ENCODE data around the gene RPL19. TPM values are rescaled to one million over a fixed set of nuclear protein-coding genes. Genes with fewer than 3 reads are reported as not detected.

The RPL19 gene
- total RNA-seq, 1 donor from 2014 or later = 877 TPM

- peak within 1 kb of the TSS; percentile 4 for H3K27ac Mint-ChIP-seq (ENCODE audit: unreplicated experiment)
- H3K27me3 Mint-ChIP-seq (ENCODE audit: unreplicated experiment) = peaks cover 13% of the 10 kb centered on the region
- DNase-seq = no peak
- no peak for TF ChIP-seq CTCF (IDR thresholded peaks at IDR 0.05; ENCODE audit: partially characterized antibody, unreplicated experiment)
- H3K4me3 Mint-ChIP-seq (ENCODE audit: unreplicated experiment) = peak within 1 kb of the TSS; percentile 88
- peaks cover 8% of the 10 kb centered on the region for H3K4me1 Mint-ChIP-seq (ENCODE audit: low read depth, unreplicated experiment)
- H3K9me3 Mint-ChIP-seq (ENCODE audit: unreplicated experiment) = peaks cover 9% of the 10 kb centered on the region
- no peaks in the 10 kb centered on the region for H3K36me3 Mint-ChIP-seq (ENCODE audit: unreplicated experiment)
Observed at GRCh38 chr17:39225308-39225958, 25.4 kb downstream of the RPL19 start, which contains the start of gene STAC2. STAC2 (minus strand) TSS chr17:39225945; CDS start chr17:39225502, 443 bp downstream.

DNA sequence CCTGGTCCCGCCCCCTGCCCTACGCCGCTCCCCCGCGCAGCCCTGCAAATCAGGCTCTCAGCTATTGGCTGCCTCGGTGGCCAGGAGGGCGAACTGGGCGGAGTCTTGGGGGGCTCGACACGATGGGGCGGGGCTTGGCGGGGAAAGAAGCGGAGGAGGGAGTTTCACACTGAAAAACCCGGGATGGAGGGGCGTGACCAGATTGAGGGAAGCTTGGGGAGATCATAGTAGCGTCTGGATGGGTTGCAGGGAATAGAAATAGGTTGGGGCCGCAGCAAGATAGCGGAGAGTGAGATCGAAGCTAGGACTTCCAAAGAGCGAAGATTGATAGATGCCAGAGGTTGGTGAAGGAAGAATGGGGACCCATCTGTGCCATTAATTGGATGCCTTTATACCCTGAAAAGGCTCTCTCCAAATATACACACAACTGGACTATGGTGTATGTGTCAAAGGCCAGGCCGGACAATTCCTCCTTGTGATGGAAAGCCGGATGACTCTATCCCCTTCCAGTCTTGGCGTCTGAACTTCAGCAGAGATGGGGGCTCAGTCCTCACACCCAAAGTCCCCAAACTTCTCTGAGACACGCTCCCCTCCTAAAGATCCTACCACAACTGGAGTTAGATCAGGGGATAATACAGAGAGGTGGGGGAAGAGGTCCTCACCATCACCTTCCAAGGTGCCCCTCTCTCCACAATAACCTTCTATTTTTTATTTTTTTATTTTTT is 26.0 kb downstream of the RPL19 start:
- no peak for TF ChIP-seq CTCF (IDR thresholded peaks at IDR 0.05; ENCODE audit: partially characterized antibody, unreplicated experiment)
- Mint-ChIP-seq H3K9me3 (ENCODE audit: unreplicated experiment) (peaks cover 9% of the 10 kb centered on the region), H3K36me3 (ENCODE audit: unreplicated experiment) (no peaks in the 10 kb centered on the region), H3K4me3 (ENCODE audit: unreplicated experiment) (peak overlapping the region; percentile 84), H3K4me1 (ENCODE audit: low read depth, unreplicated experiment) (peaks cover 8% of the 10 kb centered on the region), H3K27ac (ENCODE audit: unreplicated experiment) (peak overlapping the region; percentile 4), H3K27me3 (ENCODE audit: unreplicated experiment) (peaks cover 13% of the 10 kb centered on the region)
- DNase-seq = peak; percentile 95

GRCh38 chr17:39227364-39227919 is 27.4 kb downstream of the RPL19 start:
- Mint-ChIP-seq H3K9me3 (ENCODE audit: unreplicated experiment) (peaks cover 9% of the 10 kb centered on the region), H3K27ac (ENCODE audit: unreplicated experiment) (no peak overlapping the region), H3K27me3 (ENCODE audit: unreplicated experiment) (peaks cover 13% of the 10 kb centered on the region), H3K4me1 (ENCODE audit: low read depth, unreplicated experiment) (peaks cover 16% of the 10 kb centered on the region), H3K4me3 (ENCODE audit: unreplicated experiment) (no peak overlapping the region), H3K36me3 (ENCODE audit: unreplicated experiment) (no peaks in the 10 kb centered on the region)
- no peak for TF ChIP-seq CTCF (IDR thresholded peaks at IDR 0.05; ENCODE audit: partially characterized antibody, unreplicated experiment)
- no peak for DNase-seq

- Mint-ChIP-seq H3K4me3 (ENCODE audit: unreplicated experiment) (peak overlapping the region; percentile 64), H3K9me3 (ENCODE audit: unreplicated experiment) (peaks cover 5% of the 10 kb centered on the region), H3K27me3 (ENCODE audit: unreplicated experiment) (peaks cover 7% of the 10 kb centered on the region), H3K27ac (ENCODE audit: unreplicated experiment) (no peak overlapping the region), H3K4me1 (ENCODE audit: low read depth, unreplicated experiment) (peaks cover 16% of the 10 kb centered on the region), H3K36me3 (ENCODE audit: unreplicated experiment) (no peaks in the 10 kb centered on the region)
- no peak for TF ChIP-seq CTCF (IDR thresholded peaks at IDR 0.05; ENCODE audit: partially characterized antibody, unreplicated experiment)
- DNase-seq = no peak
Observed at GRCh38 chr17:39229274-39229913, 29.3 kb downstream of the RPL19 start.
